ENCODE measurements around the gene DUSP10.

Gene DUSP10

DNA sequence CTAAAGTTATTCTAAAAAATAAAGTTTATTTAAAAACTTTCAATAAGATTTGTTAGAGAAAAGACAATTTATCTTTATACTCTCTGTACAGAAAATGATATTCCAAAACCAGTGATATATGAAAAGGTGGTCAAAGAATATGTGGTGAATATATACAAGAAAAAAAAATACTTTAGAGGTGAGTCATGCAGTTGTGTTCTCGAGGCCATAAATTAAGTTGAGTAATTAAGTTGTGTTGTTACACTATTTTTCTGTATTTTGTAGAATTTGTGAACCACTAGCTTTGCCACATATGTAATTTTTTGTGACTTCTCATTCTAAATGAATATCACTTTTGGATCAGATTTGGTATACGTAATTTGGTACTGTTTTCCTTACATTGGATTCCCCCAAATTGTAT, 23.6 kb upstream of the DUSP10 start:
- DNase-seq (ENCODE audit: low read depth in 2 of 2) = no peak

DNA sequence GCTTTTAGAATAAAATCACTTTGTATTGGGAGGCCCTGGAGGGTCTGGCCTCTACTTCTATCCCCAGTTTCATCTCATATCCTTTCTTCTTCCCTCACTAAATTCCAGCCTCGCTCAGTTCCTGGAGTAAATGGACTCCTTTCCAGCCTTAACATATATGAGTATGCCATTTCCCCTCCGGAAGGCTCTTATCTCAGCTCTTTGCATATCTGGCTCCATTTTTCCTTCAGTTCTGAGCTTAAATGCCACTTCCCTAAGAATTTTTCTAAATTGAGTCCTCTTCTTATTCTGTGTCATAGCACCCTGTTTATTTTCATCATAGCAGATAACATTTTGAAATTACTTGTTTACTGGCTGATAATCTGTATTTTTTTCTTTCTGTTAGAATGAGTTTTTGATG, 20.2 kb upstream of the DUSP10 start:
- no peak for DNase-seq (ENCODE audit: low read depth in 2 of 2)

DNA sequence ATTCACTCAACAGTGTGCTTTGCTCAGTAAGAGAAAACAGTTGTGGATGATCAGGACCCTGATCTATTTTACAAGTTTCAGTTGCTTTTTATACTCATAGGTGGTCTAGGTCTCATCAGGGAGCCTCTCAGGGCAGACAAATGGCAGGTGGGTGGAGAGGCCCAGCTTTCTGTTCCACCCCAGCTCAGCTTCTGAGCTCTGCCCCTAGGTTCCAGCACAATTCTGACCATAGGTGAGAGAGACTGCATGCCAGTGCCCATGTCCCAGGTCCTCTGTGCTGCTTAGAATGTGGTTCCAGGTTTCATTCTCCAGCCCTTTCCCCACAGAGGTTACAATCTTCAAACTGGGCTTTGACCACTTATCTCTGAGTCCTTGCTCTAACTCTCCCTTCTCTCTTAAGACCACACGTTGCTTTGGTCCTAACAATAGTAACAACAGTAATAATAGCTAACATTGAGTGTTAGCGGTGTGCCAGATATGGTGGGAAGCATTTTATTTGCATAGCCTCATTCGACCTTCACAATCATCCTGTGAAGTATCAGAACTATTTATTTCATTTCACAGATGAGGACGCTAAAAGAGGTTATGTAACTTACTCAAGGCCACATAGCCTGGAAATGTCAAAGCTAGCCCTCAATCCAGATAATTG, 19.6 kb upstream of the DUSP10 start:
- no peak for DNase-seq (ENCODE audit: low read depth in 2 of 2)

DNA sequence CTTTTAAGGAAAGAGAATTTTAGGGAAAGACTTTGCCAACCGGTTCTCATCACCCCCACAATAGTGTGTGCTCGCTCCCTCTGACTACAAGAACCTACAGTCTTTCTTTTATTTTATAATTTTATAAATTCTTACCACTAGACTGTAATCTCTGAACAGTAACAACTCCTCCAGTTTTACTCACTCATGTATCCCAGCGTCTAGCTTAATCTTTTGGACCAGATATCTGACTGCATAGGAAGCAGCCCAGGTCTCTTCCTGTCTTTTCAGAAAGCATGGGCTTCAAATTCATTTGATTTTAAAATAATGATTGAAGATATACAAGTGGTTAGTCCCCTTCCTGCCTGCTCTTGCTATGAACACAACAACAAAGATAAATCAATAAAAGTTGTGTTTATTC, 19.0 kb upstream of the DUSP10 start:
- DNase-seq (ENCODE audit: low read depth in 2 of 2) = no peak

DNA sequence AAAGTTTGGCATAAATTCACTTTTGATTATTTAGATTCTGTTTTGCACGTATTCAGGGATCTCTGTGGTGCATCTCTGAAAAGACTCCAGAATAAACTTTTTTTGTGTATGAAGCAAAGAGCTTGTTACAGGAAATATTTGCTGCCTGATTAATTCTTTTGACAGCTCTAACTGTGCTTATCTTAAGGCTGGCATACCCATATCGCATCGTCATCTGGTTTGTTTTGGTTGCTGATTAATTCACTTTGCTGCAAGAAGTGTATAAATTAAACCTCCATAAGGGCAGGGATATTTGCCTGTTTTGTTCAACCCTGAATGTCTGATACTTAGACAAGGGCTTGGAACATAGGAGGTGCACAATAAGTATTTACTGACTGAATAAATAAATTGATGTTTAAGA, 17.5 kb upstream of the DUSP10 start:
- DNase-seq (ENCODE audit: low read depth in 2 of 2) = no peak

DNA sequence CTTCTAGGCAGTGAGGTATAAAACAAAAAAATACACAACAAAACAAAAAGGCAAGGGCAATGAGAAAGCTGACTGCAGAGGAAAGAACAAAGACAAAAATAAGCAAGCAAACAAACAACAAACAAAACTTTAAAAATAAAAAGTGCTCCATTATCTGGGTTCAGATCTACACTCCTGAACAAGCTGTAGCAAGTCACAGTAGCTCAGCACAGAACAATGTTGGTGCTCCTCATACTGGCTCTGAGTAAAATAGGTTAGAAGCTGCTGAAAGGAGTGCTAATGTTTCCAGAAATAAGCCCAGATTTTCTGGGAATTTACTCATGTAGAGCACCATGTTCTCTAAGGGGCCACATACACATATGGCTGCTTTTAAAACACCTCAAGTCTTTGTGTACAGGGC, 16.6 kb upstream of the DUSP10 start:
- DNase-seq (ENCODE audit: low read depth in 2 of 2) = no peak

DNA sequence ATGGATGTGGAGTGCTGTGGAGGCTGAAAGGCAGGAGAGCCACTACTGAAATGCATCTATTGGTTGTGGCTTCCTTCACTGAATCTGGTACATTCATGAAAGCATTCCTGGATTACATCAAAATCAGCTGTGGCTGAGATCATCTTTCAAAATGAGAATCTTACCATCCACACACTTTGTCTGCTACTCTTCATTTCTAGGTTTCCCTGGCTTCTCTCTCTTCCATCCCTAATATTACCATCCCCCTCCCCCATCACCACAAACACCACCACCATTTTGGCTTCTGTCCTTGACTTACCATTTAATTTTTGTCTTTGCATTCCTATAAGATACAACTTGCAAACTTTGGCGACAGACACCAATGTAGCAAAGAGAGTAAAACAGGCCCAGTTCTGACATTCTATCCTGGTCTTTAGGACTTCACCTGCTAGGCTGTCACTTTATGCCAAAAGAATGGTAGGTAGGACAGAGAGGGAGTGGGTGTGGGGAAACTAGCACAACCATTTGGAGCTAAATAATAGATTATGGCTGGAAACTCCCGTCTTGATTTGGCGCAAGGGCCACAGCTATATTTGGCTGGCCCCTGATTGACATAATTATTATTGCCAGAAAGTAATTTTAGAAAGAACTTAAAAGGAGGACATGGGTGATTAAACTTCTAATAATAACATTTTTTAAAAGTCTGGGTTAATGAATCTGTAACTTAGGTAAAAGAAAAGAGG, 15.1 kb upstream of the DUSP10 start:
- DNase-seq (ENCODE audit: low read depth in 2 of 2) = no peak

DNA sequence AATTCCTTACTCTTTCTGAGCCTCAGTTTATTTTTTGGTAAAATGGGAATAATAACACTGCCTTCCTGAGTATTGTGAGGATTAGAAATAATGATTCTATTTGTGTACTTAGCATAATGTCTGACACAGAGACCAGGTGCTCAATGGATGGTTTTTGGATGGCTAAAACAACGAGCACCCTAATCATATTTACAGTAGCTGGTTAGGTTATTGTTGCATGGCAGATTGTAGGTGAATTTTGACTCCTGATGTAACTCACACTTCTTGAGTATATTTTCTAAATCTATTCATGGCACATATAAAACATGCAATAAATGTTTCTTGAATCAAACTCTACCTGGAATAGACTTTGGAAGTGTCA, 11.9 kb upstream of the DUSP10 start:
- DNase-seq (ENCODE audit: low read depth in 2 of 2) = no peak

DNA sequence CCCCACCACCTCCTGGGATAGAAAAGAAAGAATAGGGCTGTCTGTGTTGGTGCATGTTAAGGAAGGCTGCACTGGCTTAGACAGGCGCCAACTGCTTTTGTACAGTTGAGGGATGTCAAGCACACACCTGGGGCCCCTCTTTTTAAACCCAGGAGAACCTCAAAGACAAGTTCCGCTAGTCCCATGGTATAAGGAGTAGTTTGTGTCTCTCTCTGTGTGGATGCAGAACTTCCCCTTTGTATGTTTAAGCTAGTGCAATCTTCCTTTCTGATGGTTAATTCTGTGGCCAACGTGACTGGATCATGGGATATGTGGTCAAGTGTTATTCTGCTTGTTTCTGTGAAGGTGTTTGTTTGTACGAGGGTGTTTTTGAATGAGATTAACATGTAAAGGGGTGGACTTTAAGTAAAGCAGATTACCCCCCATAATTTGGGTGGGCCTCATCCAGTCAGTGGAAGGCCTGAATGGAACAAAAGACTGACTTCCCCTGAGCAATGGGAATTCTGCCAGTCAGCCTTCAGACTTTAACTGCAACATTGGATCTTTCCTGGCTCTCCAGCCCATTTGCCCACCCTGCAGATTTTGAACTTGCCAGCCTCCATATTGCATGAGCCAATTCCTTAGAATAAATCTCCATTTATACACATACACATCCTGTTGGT, 9.5 kb upstream of the DUSP10 start:
- DNase-seq (ENCODE audit: low read depth in 2 of 2) = no peak

DNA sequence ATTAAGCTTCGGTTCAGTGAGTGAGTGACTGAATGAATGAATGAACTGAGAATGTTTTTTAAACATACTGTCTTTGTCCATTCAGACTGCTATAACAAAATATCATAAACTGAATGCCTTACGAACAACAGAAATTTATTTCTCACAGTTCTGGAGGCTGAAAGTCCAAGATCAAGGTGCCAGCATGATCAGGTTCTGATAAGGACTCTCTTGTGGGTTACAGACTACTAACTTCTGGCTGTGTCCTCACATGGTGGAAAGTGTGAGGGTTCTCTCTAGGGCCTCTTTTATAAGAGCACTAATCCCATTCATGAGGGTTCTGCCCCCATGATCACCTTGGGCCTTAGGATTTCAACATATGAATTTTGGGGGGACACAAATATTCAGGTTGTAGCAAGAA, 7.1 kb upstream of the DUSP10 start:
- no peak for DNase-seq (ENCODE audit: low read depth in 2 of 2)

DNA sequence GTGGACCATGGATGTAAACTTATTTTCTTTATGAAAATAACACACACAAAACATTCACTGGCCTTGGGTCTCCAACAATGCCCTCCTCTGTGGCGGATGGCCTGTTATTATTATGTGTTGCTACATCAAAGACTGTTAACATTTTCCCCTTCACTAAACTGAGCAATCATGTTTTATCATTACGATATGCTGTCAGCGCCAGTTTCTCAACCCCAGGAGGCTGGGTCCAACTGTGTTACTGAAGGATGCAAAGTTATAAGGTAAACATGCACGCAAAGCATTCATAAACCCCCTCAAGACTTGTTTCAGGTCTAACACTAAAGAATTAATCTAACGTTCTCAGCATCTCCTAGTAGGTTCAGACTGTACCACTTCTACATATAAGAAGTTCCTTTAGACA, 6.0 kb upstream of the DUSP10 start:
- no peak for DNase-seq (ENCODE audit: low read depth in 2 of 2)

DNA sequence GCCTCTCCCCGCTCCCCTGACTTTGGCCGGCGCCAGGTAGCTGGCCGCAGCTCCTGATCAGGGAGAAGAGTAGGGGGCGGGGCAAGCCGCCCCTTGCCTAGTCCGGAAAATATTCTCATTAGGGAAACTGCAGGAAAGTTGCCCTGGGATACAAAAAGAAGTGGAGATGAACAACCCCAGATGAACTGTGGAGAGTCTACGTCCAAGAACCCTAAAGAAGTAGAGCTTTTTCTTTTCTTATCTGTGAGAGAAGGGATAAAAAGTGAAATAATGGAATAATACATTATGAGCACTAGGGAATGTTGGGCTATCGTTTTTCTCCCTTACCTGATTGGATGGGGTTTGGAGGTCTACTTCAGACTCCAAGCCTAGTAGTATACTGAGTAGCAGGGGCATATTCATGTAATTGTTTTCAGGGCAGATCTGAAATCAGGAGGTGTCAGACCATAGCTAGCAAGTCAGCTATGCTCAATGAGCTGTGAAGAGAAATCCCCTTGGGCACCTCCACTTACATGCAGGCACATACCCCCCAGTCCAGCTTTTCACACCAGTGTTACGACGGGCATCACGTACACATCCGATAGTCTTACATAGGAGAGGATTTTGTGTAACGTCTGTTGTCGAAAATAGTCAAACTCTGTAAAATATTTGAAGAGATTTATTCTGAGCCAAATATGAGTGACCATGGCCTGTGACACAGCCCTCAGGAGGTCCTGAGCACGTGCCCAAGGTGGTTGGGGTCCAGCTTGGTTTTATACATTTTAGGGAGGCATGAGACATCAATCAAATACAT, 1.7 kb upstream of the DUSP10 start:
- no peak for DNase-seq (ENCODE audit: low read depth in 2 of 2)

DNA sequence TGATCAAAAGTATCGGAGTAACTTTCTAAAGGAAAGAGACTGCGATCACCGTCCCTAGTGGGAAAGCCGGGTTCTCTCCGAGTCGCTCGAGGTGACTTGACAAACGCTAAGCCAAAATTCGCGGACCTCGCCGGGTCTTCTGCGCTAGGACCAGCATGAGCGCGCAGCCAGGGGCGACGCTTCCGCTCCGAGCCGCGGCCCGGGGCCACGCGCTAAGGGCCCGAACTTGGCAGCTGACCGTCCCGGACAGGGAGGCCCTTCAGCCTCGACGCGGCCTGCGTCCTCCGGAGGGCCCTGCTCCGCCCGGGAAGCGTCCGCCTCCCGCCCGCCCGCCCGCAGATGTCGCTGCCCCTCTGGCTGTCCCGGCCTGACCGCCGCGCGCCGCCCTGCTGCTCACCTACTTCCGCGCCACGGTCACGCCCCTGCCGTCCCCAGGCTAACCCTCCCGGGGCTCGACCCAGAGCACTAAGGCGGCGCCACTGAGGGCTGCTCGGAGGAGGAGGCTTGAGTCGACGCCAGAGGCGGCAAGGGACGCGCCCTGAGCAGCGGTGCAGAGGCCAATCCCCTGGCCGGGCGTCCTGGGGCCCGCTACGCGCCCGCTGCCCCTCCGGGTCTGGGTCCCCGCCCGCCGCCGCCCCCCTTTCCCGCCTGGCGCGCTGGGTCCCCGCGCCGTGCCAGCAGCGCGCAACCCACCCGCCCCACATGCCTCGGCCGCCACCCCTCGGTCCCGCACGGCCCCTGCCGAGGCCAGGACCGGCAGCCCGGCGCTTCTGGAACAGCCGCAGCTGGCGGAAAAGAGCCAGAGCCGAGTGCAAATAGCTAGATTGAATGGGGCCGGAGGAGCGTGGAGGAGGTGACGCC, 896 bp upstream of the DUSP10 start:
- peak; percentile 45 to 66 for DNase-seq (ENCODE audit: low read depth in 2 of 2)

DNA sequence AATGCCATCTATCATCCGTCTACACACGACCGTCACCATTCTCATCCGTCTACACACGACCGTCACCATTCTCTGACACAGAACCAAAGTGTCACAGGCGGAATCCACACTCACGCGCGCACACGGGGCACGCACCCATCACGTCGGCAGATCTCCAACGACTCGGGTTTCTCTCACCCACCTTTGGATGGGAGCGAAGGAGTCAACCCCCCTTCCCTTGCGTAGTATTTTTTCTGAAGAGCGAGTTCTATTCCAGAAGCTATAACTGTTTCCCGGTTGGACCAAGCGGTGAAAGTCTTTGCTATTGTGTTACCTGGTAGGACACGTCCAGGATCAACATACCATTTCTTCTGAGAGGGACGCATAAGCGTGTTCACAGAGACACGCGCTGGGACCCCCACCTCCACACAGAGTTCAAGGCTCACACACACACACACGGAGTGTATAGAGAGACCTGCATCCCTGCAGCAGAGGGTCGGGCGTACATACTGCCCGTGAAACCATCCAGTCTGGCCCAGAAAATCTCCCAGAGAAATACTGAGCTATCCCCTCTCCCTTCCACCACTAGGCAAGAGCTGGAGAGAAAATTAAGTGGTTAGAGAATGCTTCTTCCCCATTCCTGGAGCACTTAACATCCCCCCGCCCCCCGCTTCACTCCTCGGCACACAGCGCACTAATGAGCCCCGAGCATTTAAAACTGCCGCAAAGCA, 741 bp downstream of the DUSP10 start:
- DNase-seq (ENCODE audit: low read depth in 2 of 2) = no peak

DNA sequence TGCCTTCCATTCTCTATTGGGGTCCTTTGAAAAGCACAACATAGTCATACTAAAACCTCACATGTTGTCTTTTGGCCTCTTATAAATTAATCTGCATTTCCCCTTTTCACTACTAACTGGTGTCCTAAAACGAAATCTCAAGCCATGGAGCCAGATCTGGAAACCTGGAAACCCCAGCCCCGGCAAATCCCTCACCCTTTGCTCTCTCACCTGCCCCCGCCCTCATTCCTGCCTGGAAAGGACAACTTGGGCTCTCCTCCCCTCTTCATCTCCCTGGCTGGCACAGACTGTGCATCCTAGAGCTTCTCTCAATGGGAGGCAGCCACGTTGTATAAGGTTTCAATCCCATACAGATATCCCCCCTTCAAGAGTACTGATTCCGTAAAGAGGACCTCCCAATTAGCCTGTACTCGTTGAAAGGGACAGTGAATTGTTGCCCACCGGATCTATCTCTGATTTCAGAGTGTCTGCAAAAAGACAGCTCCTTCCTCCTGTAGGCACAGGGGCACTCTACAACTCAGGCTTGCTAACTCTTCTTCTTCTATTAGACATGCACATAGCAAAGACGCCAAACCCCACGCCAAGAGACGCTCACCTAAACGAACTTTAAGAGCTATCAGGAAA, 1.4 kb downstream of the DUSP10 start:
- no peak for DNase-seq (ENCODE audit: low read depth in 2 of 2)

DNA sequence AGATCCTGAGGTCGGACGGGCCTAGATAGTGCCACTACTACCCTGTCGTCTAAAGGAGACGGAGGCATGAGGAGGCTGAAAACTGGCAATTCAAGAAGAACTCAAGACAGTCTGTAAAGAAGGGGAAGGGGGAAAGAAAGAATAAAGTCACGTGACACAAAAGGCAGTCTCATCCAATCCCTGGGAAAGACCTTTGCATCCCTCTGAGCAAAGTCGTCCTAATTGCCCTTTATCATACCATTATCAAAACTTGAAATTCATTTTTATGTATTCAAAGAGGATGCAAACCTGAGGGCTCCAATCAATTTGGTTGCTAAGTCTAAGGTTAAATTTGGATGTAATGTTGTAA, 2.2 kb downstream of the DUSP10 start:
- DNase-seq (ENCODE audit: low read depth in 2 of 2) = no peak

DNA sequence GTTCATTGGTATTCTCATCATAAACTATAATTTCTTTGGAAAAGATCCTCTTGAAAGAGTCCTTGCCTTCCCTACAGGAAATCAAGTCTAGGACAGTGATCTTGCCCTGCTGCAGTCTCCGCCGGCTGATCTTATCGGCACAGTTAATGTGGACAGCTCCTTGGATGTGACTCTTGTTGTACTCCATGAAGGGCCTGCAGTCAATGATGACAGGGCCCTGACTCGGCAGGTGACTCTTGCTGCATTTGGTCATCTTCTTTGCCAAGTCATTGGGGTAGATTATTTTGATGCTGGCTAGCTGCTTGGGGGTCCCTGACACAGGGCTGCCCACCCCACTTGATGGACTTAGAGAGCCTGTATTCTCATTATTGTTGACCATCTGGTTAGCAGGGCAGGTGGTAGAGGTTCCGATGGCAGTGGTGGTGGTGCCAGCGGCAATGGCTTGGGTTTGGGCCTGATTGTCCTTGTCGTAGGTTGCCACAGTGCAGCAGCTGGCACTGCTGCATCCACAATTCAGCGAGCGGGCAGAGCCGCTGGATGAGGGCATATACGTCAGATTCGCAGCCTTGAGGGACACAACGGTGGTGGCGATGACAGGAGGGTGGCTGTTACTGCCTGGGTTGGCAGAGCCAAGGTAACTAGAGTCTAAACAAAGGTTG, 2.7 kb downstream of the DUSP10 start:
- no peak for DNase-seq (ENCODE audit: low read depth in 2 of 2)

DNA sequence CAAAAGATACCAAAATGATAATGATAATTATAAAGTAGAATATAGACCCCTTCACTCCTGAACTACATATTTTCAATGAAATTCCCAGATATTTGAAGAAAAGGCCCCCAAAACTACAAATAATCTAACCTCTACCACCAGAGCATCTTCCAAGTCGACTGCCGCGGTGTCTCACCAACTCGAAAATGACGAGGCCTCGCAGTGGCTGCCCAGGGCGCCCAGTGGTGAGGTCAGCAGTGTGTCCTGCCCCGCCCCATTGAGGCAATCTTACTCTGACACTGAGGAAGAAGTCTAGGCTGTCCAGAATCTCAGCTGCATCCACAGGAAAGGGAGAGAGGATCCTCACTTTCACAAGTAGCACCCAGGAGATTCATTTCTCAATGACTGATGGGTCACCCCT, 5.2 kb downstream of the DUSP10 start:
- no peak for DNase-seq (ENCODE audit: low read depth in 2 of 2)

DNA sequence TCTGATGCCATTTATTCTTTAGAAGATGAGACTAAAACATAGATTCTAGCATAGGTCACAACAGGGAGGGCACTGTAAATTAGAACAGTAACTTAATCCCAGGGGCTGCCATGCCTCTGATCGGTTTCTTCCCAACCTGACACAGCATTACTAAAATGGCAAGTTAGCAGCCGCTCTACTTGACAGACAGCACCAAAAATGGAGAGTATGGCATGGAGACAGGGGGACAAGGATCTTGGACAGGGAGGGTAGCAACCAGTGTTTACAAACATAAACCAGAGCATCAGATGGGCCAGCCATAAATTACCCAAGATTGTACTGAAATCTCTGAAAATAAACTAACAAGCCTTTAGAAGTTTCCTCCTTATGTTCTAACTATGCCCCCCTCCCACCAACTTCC, 5.9 kb downstream of the DUSP10 start:
- DNase-seq (ENCODE audit: low read depth in 2 of 2) = no peak

DNA sequence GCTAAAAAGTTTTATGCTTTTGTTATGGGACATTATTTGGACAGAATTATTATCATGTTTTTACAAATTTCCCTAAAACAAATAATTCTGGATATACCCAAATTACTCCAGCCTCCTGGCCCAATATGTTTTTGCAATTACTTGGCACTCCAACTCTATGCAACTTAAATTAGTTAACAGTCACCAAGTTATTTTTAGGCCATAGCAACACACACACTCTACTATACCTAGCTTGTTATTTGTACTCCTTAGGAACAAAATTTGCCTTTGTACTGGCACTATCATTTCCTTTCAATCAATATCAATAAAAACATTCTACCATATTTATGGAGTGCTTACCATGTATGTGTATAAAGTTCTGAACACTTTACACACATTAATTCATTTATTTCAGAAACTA, 7.7 kb downstream of the DUSP10 start:
- no peak for DNase-seq (ENCODE audit: low read depth in 2 of 2)
